Measurements from ENCODE around the gene CCR5AS.

Gene CCR5AS

DNA sequence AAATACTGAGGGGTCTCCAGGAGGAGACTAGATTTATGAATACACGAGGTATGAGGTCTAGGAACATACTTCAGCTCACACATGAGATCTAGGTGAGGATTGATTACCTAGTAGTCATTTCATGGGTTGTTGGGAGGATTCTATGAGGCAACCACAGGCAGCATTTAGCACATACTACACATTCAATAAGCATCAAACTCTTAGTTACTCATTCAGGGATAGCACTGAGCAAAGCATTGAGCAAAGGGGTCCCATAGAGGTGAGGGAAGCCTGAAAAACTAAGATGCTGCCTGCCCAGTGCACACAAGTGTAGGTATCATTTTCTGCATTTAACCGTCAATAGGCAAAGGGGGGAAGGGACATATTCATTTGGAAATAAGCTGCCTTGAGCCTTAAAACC, 31.6 kb downstream of the CCR5AS start:
- Histone ChIP-seq H3K4me3 (ENCODE audit: low read length) (no peak overlapping the region), H3K4me2 (ENCODE audit: low read length) (no peak overlapping the region), H3K36me3 (ENCODE audit: insufficient read depth, low read length) (no peaks in the 10 kb centered on the region), H3K27me3 (ENCODE audit: insufficient read depth, low read depth, low read length) (no peaks in the 10 kb centered on the region), H3K9me2 (ENCODE audit: insufficient read depth, low read length) (no peaks in the 10 kb centered on the region), H3K9me3 (ENCODE audit: low read length) (no peaks in the 10 kb centered on the region), H3K9ac (ENCODE audit: low read length) (no peak overlapping the region), H3K27ac (ENCODE audit: low read length) (no peak overlapping the region), H3F3A (ENCODE audit: insufficient read depth, low read length, poor library complexity, severe bottlenecking) (no peaks in the 10 kb centered on the region), H3K79me2 (replicated peaks; ENCODE audit: insufficient read depth, low read length) (no peaks in the 10 kb centered on the region), H4K20me1 (ENCODE audit: insufficient read depth) (no peaks in the 10 kb centered on the region), H2AFZ (ENCODE audit: low read depth, low read length) (no peak overlapping the region)
- TF ChIP-seq, protein P1, sequence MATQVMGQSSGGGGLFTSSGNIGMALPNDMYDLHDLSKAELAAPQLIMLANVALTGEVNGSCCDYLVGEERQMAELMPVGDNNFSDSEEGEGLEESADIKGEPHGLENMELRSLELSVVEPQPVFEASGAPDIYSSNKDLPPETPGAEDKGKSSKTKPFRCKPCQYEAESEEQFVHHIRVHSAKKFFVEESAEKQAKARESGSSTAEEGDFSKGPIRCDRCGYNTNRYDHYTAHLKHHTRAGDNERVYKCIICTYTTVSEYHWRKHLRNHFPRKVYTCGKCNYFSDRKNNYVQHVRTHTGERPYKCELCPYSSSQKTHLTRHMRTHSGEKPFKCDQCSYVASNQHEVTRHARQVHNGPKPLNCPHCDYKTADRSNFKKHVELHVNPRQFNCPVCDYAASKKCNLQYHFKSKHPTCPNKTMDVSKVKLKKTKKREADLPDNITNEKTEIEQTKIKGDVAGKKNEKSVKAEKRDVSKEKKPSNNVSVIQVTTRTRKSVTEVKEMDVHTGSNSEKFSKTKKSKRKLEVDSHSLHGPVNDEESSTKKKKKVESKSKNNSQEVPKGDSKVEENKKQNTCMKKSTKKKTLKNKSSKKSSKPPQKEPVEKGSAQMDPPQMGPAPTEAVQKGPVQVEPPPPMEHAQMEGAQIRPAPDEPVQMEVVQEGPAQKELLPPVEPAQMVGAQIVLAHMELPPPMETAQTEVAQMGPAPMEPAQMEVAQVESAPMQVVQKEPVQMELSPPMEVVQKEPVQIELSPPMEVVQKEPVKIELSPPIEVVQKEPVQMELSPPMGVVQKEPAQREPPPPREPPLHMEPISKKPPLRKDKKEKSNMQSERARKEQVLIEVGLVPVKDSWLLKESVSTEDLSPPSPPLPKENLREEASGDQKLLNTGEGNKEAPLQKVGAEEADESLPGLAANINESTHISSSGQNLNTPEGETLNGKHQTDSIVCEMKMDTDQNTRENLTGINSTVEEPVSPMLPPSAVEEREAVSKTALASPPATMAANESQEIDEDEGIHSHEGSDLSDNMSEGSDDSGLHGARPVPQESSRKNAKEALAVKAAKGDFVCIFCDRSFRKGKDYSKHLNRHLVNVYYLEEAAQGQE (IDR thresholded peaks at IDR 0.05; ENCODE audit: borderline replicate concordance): no peak
- no peak for TF ChIP-seq EZH2 (IDR thresholded peaks at IDR 0.05; ENCODE audit: borderline replicate concordance, insufficient read depth, low read length, poor library complexity, severe bottlenecking)
- no peak for TF ChIP-seq TAF1 (IDR thresholded peaks at IDR 0.05; ENCODE audit: low read depth)
- TF ChIP-seq RAD21 (conservative IDR thresholded peaks at IDR 0.05): no peak

GRCh38 chr3:46374755-46375154, 32.1 kb downstream of the CCR5AS start:
- H3K9me3 ChIP-seq (ENCODE audit: low read length): no peaks in the 10 kb centered on the region
- no peaks in the 10 kb centered on the region for H3K36me3 ChIP-seq (ENCODE audit: insufficient read depth, low read length)
- no peaks in the 10 kb centered on the region for H3K79me2 ChIP-seq (replicated peaks; ENCODE audit: insufficient read depth, low read length)
- H3K4me3 ChIP-seq (ENCODE audit: low read length): no peak overlapping the region
- no peaks in the 10 kb centered on the region for H4K20me1 ChIP-seq (ENCODE audit: insufficient read depth)
- H3K27me3 ChIP-seq (ENCODE audit: insufficient read depth, low read depth, low read length): no peaks in the 10 kb centered on the region
- H3K27ac ChIP-seq (ENCODE audit: low read length): no peak overlapping the region
- TF ChIP-seq RAD21 (conservative IDR thresholded peaks at IDR 0.05) (no peak), TAF1 (IDR thresholded peaks at IDR 0.05; ENCODE audit: low read depth) (no peak), EP300 (conservative IDR thresholded peaks at IDR 0.05; ENCODE audit: poor library complexity, severe bottlenecking) (no peak), MXI1 (conservative IDR thresholded peaks at IDR 0.05; ENCODE audit: poor library complexity, severe bottlenecking) (no peak), POLR2AphosphoS5 (IDR thresholded peaks at IDR 0.05) (no peak)
- no peak overlapping the region for H3K9ac ChIP-seq (ENCODE audit: low read length)
- no peak overlapping the region for H2AFZ ChIP-seq (ENCODE audit: low read depth, low read length)
- no peak overlapping the region for H3K4me2 ChIP-seq (ENCODE audit: low read length)
- H3K9me2 ChIP-seq (ENCODE audit: insufficient read depth, low read length): no peaks in the 10 kb centered on the region
- H3F3A ChIP-seq (ENCODE audit: insufficient read depth, low read length, poor library complexity, severe bottlenecking): no peaks in the 10 kb centered on the region

DNA sequence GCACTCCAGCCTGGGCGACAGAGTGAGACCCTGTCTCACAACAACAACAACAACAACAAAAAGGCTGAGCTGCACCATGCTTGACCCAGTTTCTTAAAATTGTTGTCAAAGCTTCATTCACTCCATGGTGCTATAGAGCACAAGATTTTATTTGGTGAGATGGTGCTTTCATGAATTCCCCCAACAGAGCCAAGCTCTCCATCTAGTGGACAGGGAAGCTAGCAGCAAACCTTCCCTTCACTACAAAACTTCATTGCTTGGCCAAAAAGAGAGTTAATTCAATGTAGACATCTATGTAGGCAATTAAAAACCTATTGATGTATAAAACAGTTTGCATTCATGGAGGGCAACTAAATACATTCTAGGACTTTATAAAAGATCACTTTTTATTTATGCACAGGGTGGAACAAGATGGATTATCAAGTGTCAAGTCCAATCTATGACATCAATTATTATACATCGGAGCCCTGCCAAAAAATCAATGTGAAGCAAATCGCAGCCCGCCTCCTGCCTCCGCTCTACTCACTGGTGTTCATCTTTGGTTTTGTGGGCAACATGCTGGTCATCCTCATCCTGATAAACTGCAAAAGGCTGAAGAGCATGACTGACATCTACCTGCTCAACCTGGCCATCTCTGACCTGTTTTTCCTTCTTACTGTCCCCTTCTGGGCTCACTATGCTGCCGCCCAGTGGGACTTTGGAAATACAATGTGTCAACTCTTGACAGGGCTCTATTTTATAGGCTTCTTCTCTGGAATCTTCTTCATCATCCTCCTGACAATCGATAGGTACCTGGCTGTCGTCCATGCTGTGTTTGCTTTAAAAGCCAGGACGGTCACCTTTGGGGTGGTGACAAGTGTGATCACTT, 34.1 kb downstream of the CCR5AS start:
- H3K9ac ChIP-seq (ENCODE audit: low read length): no peak overlapping the region
- H3K4me2 ChIP-seq (ENCODE audit: low read length): no peak overlapping the region
- no peaks in the 10 kb centered on the region for H3K27me3 ChIP-seq (ENCODE audit: insufficient read depth, low read depth, low read length)
- no peak overlapping the region for H3K4me3 ChIP-seq (ENCODE audit: low read length)
- TF ChIP-seq EZH2 (IDR thresholded peaks at IDR 0.05; ENCODE audit: borderline replicate concordance, insufficient read depth, low read length, poor library complexity, severe bottlenecking): no peak
- TF ChIP-seq SMC3 (conservative IDR thresholded peaks at IDR 0.05; ENCODE audit: poor library complexity): no peak
- no peak for TF ChIP-seq POLR2AphosphoS5 (IDR thresholded peaks at IDR 0.05)
- no peak for TF ChIP-seq CTCF (IDR thresholded peaks at IDR 0.05; ENCODE audit: poor library complexity, severe bottlenecking)
- no peak for TF ChIP-seq MXI1 (conservative IDR thresholded peaks at IDR 0.05; ENCODE audit: poor library complexity, severe bottlenecking)
- TF ChIP-seq RAD21 (conservative IDR thresholded peaks at IDR 0.05): no peak
- TF ChIP-seq EP300 (conservative IDR thresholded peaks at IDR 0.05; ENCODE audit: poor library complexity, severe bottlenecking): no peak
- no peak for TF ChIP-seq TAF1 (IDR thresholded peaks at IDR 0.05; ENCODE audit: low read depth)
- TF ChIP-seq, protein P1 (IDR thresholded peaks at IDR 0.05; ENCODE audit: borderline replicate concordance): no peak
- no peaks in the 10 kb centered on the region for H3K9me3 ChIP-seq (ENCODE audit: low read length)
- no peaks in the 10 kb centered on the region for H3F3A ChIP-seq (ENCODE audit: insufficient read depth, low read length, poor library complexity, severe bottlenecking)
- H3K36me3 ChIP-seq (ENCODE audit: insufficient read depth, low read length): no peaks in the 10 kb centered on the region
- no peak overlapping the region for H3K27ac ChIP-seq (ENCODE audit: low read length)
- no peaks in the 10 kb centered on the region for H4K20me1 ChIP-seq (ENCODE audit: insufficient read depth)
- H2AFZ ChIP-seq (ENCODE audit: low read depth, low read length): no peak overlapping the region
- no peaks in the 10 kb centered on the region for H3K79me2 ChIP-seq (replicated peaks; ENCODE audit: insufficient read depth, low read length)
- no peaks in the 10 kb centered on the region for H3K9me2 ChIP-seq (ENCODE audit: insufficient read depth, low read length)
